ENCODE results near the gene ERFL.

DNA sequence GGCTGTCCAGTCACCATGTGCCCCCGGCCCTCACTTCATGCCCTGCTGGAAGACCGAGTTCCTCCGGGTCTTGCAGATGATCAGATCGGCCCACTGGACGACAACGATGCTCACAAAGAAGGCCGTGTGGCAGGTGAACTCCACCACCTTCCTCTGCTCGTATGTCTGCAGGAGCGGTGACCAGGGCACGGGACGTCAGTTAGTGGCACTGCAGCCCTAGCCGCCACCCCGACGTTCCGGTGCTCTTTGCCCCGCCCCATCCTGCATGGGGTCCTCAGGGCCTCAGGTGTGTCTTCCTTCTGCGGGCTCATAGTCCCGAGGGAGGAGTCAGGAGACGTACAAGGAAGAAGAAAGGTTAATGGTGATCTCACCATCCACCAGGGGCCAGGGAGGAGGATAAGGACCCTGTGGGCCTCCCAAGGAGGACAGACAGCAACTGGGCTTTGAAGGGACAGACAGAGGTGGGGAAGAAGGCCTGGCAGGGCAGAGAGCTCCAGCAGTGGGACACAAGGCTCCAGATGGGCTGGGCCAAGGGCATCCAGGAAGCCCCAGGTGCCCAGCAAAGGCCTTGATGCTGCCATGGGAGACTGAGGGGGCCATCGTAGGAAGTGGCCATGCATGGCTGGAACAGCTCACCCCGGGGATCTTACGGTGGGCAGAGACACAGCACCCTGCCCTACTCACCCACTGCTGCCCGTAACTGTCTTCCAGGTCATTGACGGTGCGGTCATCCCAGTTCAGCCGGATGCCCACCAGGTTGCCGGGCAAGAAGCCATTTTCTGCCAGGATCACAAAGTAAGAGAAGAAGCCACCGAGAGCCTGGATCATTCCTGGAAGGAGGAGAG lies 40.7 kb upstream of the ERFL start:
- TF ChIP-seq CEBPB (IDR thresholded peaks at IDR 0.05), result no peak
- no peak for TF ChIP-seq TCF12 (IDR thresholded peaks at IDR 0.05; ENCODE audit: low read depth)

All from Ishikawa (cell line).